HL-60/S4 (cell line): ENCODE results near the gene AGAP6.
"Not testable (repeated sequence)": the region's sequence is repeated elsewhere in the genome, so short reads cannot be mapped to it uniquely, and the experiment has no call there.

Experiments used
- in situ Hi-C: fragments of 300-500 bp; cut with MboI; formaldehyde crosslinking; loops from 2 replicates; pipeline ENCODE4 v1.14.3; 2022; ENCODE audit warnings: low sequenced_read_pairs

Gene AGAP6

GRCh38 chr10:50024716-50025383 lies 36.6 kb downstream of the AGAP6 start:
- in situ Hi-C loops, result not testable (repeated sequence)

GRCh38 chr10:50025627-50026026 lies 37.4 kb downstream of the AGAP6 start:
- in situ Hi-C loops, result no loop called here

- in situ Hi-C loops, result no loop called here
These were observed 39.0 kb downstream of the AGAP6 start for GRCh38 chr10:50027195-50027594.

GRCh38 chr10:50033481-50033880 lies 45.3 kb downstream of the AGAP6 start:
- in situ Hi-C loops, result no loop called here

- in situ Hi-C loops, result not testable (repeated sequence)
These were observed 47.1 kb downstream of the AGAP6 start for GRCh38 chr10:50035337-50035736.

GRCh38 chr10:50044941-50045664 lies 56.9 kb downstream of the AGAP6 start:
- in situ Hi-C loops, result no loop called here

- in situ Hi-C loops, result not testable (repeated sequence)
These were observed 58.3 kb downstream of the AGAP6 start for GRCh38 chr10:50046457-50046856.

- in situ Hi-C loops, result not testable (repeated sequence)
These were observed 59.4 kb downstream of the AGAP6 start for GRCh38 chr10:50047594-50047993.

GRCh38 chr10:50051995-50052660 lies 63.9 kb downstream of the AGAP6 start:
- in situ Hi-C loops, result not testable (repeated sequence)

- in situ Hi-C loops, result not testable (repeated sequence)
These were observed 64.7 kb downstream of the AGAP6 start for GRCh38 chr10:50052778-50053376.

- in situ Hi-C loops, result not testable (repeated sequence)
These were observed 67.5 kb downstream of the AGAP6 start for GRCh38 chr10:50055494-50056292.

- in situ Hi-C loops, result not testable (repeated sequence)
These were observed 68.4 kb downstream of the AGAP6 start for GRCh38 chr10:50056654-50057053.

GRCh38 chr10:50058727-50059126 lies 70.5 kb downstream of the AGAP6 start:
- in situ Hi-C loops, result not testable (repeated sequence)

GRCh38 chr10:50059946-50060345 lies 71.7 kb downstream of the AGAP6 start:
- in situ Hi-C loops, result not testable (repeated sequence)
